Endothelial cell (in vitro differentiated cells): ENCODE measurements around the gene ATXN1. TPM values are rescaled to one million over a fixed set of nuclear protein-coding genes. Genes with fewer than 3 reads are reported as not detected.

Source experiments
- DNase-seq: peaks from one replicate; pipeline ENCODE4 v3.0.0; 2021; ENCODE audit warnings: low spot score
- H3K27ac Mint-ChIP-seq: one replicate; pipeline ENCODE4 v1.8.0; 2021; ENCODE audit warnings: mixed read lengths, inconsistent platforms; ENCODE audit not compliant: unreplicated experiment
- H3K27me3 Mint-ChIP-seq: one replicate; pipeline ENCODE4 v1.8.0; 2021; ENCODE audit warnings: mild to moderate bottlenecking, moderate library complexity, mixed read lengths, inconsistent platforms; ENCODE audit not compliant: unreplicated experiment
- H3K36me3 Mint-ChIP-seq: one replicate; pipeline ENCODE4 v1.8.0; 2021; ENCODE audit warnings: mild to moderate bottlenecking, low read depth, mixed read lengths, inconsistent platforms; ENCODE audit not compliant: unreplicated experiment
- H3K4me1 Mint-ChIP-seq: one replicate; pipeline ENCODE4 v1.8.0; 2021; ENCODE audit warnings: mild to moderate bottlenecking, mixed read lengths, inconsistent platforms; ENCODE audit not compliant: unreplicated experiment
- H3K4me3 Mint-ChIP-seq: one replicate; pipeline ENCODE4 v1.8.0; 2021; ENCODE audit warnings: mild to moderate bottlenecking, mixed read lengths, inconsistent platforms; ENCODE audit not compliant: unreplicated experiment
- H3K9me3 Mint-ChIP-seq: one replicate; pipeline ENCODE4 v1.8.0; 2021; ENCODE audit warnings: mixed read lengths, inconsistent platforms; ENCODE audit not compliant: unreplicated experiment
- CTCF ChIP-seq: fragments of 200-600 bp; sonication (generic); IDR thresholded peaks from one replicate; pipeline ENCODE4 v1.5.0; 2021; ENCODE audit warnings: antibody characterized with exemption; ENCODE audit not compliant: unreplicated experiment
- total RNA-seq: library from RNA; stranded (reverse); fragmentation: NEBNext Ultra II Directional; extraction: Animal tissue kit (Norgen Biotek cat#: 25700); gene quantifications from one replicate; pipeline ENCODE4 v1.2.1, GENCODE V29; 2021; ENCODE audit not compliant: unreplicated experiment

Gene ATXN1
- total RNA-seq, 1 donor from 2014 or later = 18.7 TPM

- H3K4me1 Mint-ChIP-seq = peaks cover 22% of the 10 kb centered on the region
Observed at GRCh38 chr6:16737925-16738324, 23.3 kb downstream of the ATXN1 start.

GRCh38 chr6:16736856-16737775 lies 24.1 kb downstream of the ATXN1 start:
- H3K4me3 Mint-ChIP-seq = no peak overlapping the region
- DNase-seq = no peak
- H3K27me3 Mint-ChIP-seq = no peaks in the 10 kb centered on the region
- peaks cover 22% of the 10 kb centered on the region for H3K4me1 Mint-ChIP-seq
- no peaks in the 10 kb centered on the region for H3K36me3 Mint-ChIP-seq
- H3K9me3 Mint-ChIP-seq = no peaks in the 10 kb centered on the region
- peak overlapping the region; percentile 78 for H3K27ac Mint-ChIP-seq
- no peak for TF ChIP-seq CTCF

More at GRCh38 chr6:16737925-16738324, 23.3 kb downstream of the ATXN1 start:
- H3K27ac Mint-ChIP-seq = peak overlapping the region; percentile 78
- no peak for DNase-seq
- TF ChIP-seq CTCF = no peak
- no peak overlapping the region for H3K4me3 Mint-ChIP-seq
- no peaks in the 10 kb centered on the region for H3K9me3 Mint-ChIP-seq
- no peaks in the 10 kb centered on the region for H3K36me3 Mint-ChIP-seq
- H3K27me3 Mint-ChIP-seq = no peaks in the 10 kb centered on the region

GRCh38 chr6:16735014-16735413 lies 26.2 kb downstream of the ATXN1 start:
- Mint-ChIP-seq H3K36me3 (no peaks in the 10 kb centered on the region), H3K27me3 (peaks cover 3% of the 10 kb centered on the region), H3K27ac (no peak overlapping the region), H3K4me3 (no peak overlapping the region), H3K4me1 (peaks cover 17% of the 10 kb centered on the region), H3K9me3 (no peaks in the 10 kb centered on the region)
- no peak for DNase-seq
- TF ChIP-seq CTCF = no peak

GRCh38 chr6:16733085-16733484 lies 28.2 kb downstream of the ATXN1 start:
- peaks cover 15% of the 10 kb centered on the region for H3K4me1 Mint-ChIP-seq
- no peak for TF ChIP-seq CTCF

GRCh38 chr6:16731478-16732051 lies 29.7 kb downstream of the ATXN1 start:
- Mint-ChIP-seq H3K36me3 (no peaks in the 10 kb centered on the region), H3K27me3 (peaks cover 3% of the 10 kb centered on the region), H3K27ac (no peak overlapping the region), H3K4me1 (peaks cover 2% of the 10 kb centered on the region), H3K4me3 (no peak overlapping the region), H3K9me3 (no peaks in the 10 kb centered on the region)
- DNase-seq = no peak
- no peak for TF ChIP-seq CTCF

More at GRCh38 chr6:16733085-16733484, 28.2 kb downstream of the ATXN1 start:
- H3K27me3 Mint-ChIP-seq = peaks cover 3% of the 10 kb centered on the region
- no peaks in the 10 kb centered on the region for H3K36me3 Mint-ChIP-seq
- no peak overlapping the region for H3K4me3 Mint-ChIP-seq
- DNase-seq = no peak
- no peaks in the 10 kb centered on the region for H3K9me3 Mint-ChIP-seq
- no peak overlapping the region for H3K27ac Mint-ChIP-seq
